Endothelial cell of umbilical vein (primary cell): ENCODE data around the gene KCNH4.

Experiments used
- CTCF ChIP-seq, 2 donors: IDR thresholded peaks; 1 replicate in 1 of 2; 2 replicates in 1 of 2; pipeline ENCODE4 v1.5.1; 2011; ENCODE audit warnings: low read length in 2 of 2, mild to moderate bottlenecking in 2 of 2, moderate library complexity in 2 of 2, control low read depth in 1 of 2, inconsistent platforms in 1 of 2, low read depth in 1 of 2; ENCODE audit not compliant: insufficient read depth in 1 of 2; ENCODE audit errors: extremely low read depth in 1 of 2
- MAX ChIP-seq: IDR thresholded peaks from 2 replicates; pipeline ENCODE4 v1.6.1; 2011; ENCODE audit not compliant: insufficient read depth, insufficient read length
- POLR2A ChIP-seq: IDR thresholded peaks from 2 replicates; pipeline ENCODE4 v1.6.1; 2012; ENCODE audit warnings: low read depth, mild to moderate bottlenecking, control low read depth, low read length
- POLR2AphosphoS5 ChIP-seq: IDR thresholded peaks from 2 replicates; pipeline ENCODE4 v1.6.1; 2012; ENCODE audit warnings: low read depth, mild to moderate bottlenecking, control low read depth, low read length, moderate library complexity; ENCODE audit not compliant: insufficient read depth

GRCh38 chr17:42146911-42147607, 33.9 kb downstream of the KCNH4 start:
- TF ChIP-seq MAX (no peak), CTCF (IDR thresholded peaks at IDR 0.05; ENCODE audit: extremely low read depth in 1 of 2, insufficient read depth in 1 of 2, low read depth in 1 of 2, low read length in 2 of 2) (no peak), POLR2A (no peak), POLR2AphosphoS5 (no peak)
